ENCODE data around the gene CRELD1.
A peak's percentile ranks its signal among the peaks of the same experiment; 100 is the strongest.
"Not testable (repeated sequence)": the region's sequence is repeated elsewhere in the genome, so short reads cannot be mapped to it uniquely, and the experiment has no call there.

The CRELD1 gene

DNA sequence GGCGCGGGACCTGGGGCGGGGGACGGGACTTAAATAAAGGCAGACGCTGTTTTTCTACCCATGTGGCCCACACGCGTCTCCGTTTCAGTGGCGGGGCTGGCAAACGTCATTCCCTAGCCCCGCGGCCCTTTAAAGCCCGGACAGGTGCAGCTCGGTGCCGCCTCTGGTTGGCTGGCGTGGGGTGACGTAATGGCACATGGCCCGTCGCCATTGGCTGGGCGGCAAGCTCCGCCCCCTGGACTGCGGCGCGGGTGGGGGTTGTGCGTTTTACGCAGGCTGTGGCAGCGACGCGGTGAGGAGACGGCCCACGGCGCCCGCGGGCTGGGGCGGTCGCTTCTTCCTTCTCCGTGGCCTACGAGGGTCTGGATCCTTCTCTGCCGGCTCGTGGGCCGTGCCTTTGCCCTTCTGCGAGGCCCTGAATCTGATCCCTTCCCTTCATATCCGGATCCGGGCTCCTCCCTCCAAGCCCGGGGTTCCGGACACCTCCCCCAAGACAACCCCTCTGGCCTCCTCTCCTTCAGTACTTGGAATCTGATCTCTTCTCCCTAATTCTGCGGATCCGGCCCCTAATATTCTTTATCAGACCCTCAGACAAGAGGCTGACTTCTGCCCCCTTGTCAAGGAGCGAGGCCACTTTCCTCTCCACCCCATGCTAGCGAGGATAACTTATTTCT, at the start of gene CRELD1:
Gene CRELD1 (plus strand): TSS at position 274 of the 674 bp plus-strand sequence. CDS start 605 bp downstream, outside the sequence.
- DNase-seq (ENCODE audit: low read depth, low spot score): peak; percentile 48
- peak within 1 kb of the TSS; percentile 70 for H3K27ac ChIP-seq

DNA sequence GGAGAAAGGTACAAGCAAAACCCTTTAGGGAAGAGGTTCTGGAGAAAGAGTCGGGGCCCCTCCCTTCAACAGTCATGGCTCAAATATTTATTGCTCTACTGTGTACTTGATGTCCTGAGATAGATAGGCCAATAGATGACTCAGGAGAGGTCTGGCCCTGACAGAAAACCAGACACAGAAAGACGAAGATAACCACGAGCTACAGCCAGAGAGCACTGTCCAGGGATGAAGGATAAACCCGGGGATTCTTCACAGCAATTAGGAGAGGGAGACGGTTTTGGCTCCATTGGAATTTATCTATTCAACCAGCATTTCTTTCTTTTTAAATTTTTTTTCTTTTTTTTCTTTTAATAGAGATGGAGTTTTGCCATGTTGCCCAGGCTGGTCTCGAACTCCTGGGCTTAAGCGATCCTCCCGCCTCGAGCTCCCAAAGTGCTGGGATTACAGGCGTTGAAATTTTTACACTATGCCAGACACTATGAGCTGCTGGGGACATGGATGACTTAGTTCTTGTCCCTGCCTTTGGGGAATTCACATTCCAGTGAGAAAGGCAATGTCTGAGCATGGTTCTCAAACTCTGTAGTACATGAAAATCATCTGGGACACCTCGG, 49.0 kb upstream of the CRELD1 start:
- peak; percentile 61 for DNase-seq (ENCODE audit: low read depth, low spot score)
- H3K27ac ChIP-seq: peak overlapping the region; percentile 94

DNA sequence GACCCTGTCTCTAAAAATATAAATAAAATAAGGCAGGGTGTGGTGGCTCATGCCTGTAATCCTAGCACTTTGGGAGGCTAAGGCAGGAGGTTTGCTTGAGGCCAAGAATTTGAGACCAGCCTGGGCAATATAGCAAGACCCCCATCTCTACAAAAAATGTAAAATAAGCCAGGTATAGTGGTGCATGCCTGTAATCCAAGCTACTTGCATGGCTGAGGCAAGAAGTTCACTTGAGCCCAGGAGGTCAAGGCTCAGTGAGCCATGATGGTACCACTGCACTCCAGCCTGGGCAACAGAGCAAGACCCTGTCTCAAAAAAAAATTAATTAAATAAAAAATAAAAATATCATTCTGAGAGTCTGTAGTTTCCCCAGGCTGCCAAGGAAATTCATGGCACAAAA, 47.3 kb upstream of the CRELD1 start:
- DNase-seq (ENCODE audit: low read depth, low spot score): no peak
- H3K27ac ChIP-seq: no peak overlapping the region

DNA sequence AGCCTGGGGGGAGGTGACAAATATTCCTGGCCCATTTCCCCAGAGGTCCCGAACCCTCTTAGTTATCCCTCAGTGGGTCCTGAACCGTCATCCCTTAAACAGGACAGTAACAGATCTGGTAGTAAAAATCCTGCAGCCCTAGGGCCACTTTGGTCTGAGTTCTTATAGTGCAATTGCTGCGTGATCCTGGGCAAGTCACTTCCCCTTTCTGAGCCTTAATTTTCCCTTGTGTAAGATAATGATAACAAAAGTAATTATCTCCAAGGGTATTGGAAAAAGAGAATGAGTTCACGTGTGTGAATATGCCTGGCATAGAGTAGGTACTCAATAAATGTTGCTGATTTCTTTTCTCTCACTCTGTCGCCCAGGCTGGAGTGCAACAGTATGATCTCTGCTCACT, 46.2 kb upstream of the CRELD1 start:
- H3K27ac ChIP-seq: no peak overlapping the region
- DNase-seq (ENCODE audit: low read depth, low spot score): no peak

DNA sequence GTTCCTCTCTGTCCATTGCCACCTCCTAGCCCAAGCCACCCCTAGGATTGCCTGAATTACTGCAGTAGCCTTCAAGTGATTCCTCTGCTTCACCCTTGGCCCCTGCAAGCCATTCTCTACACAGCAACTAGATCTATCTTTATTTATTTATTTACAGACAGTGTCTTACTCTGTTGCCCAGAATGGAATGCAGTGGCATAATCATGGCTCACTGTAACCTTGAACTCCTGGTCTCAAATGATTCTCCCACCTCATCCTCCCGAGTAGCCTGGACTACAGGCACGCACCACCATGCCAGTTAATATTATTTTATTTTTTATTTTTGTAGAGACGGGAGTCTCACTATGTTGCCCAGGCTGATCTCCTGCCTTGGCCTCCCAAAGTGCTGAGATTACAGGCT, 45.1 kb upstream of the CRELD1 start:
- no peak overlapping the region for H3K27ac ChIP-seq
- no peak for DNase-seq (ENCODE audit: low read depth, low spot score)

DNA sequence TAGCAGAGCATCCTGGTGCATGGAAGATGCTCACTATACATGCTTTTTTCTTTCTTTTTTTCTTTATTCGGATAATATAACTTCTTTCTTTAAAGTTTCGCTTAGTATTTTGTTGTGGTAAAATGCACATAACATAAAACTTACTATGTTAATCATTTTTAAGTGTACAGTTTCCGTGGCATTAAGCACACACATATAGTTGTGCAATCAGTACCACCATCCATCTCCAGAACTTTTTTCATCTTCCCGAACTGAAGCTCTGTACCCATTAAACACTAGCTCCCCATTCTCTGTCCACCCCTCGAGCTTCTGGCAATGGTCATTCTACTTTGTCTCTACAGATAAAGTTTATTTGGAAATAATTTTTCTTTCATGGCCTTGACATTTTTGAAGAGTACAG, 44.2 kb upstream of the CRELD1 start:
- DNase-seq (ENCODE audit: low read depth, low spot score): no peak
- H3K27ac ChIP-seq: no peak overlapping the region

DNA sequence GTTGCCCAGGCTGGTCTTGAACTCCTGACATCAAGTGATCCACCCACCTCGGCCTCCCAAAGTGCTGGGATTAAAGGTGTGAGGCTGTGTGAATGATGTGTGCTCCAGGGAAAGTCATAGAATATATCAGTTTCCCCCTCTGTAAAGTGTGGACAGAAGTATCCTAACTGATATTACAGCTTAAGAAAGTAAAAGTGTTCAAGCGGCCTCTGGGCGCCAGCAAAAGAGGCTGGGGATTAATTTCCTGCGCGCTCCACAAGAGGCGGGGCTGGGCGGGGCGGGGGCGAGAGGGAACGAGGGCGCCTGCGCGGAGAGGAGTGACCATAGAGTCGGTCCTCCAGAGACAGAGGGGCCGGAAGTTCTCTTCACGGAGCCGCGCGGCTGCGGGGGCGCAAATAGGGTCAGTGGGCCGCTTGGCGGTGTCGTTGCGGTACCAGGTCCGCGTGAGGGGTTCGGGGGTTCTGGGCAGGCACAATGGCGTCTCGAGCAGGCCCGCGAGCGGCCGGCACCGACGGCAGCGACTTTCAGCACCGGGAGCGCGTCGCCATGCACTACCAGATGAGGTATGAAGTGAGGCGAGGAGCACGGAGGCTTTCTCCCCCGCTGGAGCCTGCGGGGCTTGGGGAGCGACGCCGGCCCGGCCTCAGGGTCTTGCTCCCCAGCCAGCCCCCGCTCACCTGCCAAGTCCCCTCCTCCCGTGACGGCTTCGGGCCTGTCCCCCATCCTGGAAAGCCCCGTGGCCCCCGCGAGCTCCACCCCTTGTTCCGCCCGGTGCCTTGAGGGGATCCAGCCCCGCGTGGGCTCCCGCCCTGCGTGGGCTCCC, 43.2 kb upstream of the CRELD1 start, which contains the start of gene JAGN1:
Gene JAGN1 (plus strand): TSS at position 362 of the 823 bp plus-strand sequence. CDS start 113 bp downstream, at position 475.
- H3K27ac ChIP-seq: peak within 1 kb of the TSS; percentile 70
- peak; percentile 41 for DNase-seq (ENCODE audit: low read depth, low spot score)

DNA sequence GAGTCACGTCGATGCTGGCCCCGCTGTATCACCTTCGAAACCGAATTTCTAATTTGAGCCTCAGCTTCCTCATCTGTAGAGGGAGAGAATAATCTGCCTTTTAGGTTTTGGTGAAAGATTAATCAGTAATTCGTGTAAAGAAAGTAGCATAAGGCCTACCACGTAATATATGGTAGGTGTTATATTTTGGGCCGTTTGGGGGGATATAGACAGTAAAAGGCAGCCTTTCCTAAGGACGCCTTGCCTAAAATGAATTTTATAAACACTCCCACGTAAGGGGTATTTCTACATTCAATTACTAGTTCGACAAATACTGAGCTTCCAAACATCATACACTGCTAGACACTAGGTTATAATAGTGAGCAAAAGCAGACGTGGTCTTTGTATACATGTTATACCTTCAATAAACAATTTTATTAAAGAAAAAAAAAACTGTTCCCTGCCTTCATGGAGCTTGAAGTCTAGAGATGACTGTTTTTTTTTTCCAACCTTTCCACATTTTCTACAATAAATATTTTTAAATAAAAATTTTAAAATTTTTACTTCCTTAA, 42.5 kb upstream of the CRELD1 start:
- DNase-seq (ENCODE audit: low read depth, low spot score): no peak
- peak overlapping the region; percentile 70 for H3K27ac ChIP-seq

GRCh38 chr3:9893739-9894138, 39.9 kb upstream of the CRELD1 start:
- no peak for DNase-seq (ENCODE audit: low read depth, low spot score)
- peak overlapping the region; percentile 78 for H3K27ac ChIP-seq

DNA sequence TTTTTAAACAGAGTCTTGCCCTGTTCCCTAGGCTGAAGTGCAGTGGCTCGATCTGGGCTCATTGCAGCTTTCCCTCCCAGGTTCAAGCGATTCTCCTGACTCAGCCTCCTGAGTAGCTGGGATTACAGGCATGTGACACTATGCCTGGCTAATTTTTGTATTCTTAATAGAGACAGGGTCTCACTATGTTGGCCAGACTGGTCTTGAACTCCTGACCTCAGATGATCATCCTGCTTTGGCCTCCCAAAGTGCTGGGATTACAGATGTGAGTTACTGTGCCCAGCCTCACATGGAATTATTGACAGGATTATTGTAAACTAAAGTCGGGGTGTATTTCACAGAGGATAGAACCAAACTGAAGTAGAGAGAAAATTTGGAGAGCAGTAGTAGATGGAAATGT, 37.9 kb upstream of the CRELD1 start:
- not testable (repeated sequence) for H3K27ac ChIP-seq; DNase-seq (ENCODE audit: low read depth, low spot score)

DNA sequence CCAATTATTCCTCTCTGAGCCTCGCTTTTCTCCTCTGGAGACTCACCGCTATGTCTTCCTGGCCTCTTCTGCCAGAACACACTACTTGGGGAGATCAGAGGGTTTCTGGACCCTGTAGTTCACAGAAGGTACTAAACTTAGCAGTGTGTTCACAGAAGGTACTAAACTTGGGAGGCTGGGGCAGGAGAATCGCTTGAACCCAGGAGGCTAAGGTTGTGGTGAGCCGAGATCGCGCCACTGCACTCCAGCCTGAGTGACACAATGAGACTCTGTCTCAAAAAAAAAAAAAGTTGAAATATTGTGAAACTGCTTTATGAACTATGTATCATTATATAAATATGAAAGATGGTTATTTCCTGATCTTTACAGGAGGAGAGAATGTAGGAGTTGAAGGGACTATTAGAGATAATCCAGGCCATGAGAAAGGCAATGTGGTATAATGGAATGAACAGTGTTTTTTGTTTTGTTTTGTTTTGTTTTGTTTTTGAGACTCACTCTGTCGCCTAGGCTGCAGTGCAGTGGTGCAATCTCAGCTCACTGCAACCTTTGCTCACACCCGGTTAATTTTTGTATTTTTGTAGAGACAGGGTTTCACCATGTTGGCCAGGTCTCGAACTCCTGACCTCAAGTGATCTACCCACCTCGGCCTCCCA, 36.8 kb upstream of the CRELD1 start:
- peak overlapping the region; percentile 66 for H3K27ac ChIP-seq
- not testable (repeated sequence) for DNase-seq (ENCODE audit: low read depth, low spot score)

DNA sequence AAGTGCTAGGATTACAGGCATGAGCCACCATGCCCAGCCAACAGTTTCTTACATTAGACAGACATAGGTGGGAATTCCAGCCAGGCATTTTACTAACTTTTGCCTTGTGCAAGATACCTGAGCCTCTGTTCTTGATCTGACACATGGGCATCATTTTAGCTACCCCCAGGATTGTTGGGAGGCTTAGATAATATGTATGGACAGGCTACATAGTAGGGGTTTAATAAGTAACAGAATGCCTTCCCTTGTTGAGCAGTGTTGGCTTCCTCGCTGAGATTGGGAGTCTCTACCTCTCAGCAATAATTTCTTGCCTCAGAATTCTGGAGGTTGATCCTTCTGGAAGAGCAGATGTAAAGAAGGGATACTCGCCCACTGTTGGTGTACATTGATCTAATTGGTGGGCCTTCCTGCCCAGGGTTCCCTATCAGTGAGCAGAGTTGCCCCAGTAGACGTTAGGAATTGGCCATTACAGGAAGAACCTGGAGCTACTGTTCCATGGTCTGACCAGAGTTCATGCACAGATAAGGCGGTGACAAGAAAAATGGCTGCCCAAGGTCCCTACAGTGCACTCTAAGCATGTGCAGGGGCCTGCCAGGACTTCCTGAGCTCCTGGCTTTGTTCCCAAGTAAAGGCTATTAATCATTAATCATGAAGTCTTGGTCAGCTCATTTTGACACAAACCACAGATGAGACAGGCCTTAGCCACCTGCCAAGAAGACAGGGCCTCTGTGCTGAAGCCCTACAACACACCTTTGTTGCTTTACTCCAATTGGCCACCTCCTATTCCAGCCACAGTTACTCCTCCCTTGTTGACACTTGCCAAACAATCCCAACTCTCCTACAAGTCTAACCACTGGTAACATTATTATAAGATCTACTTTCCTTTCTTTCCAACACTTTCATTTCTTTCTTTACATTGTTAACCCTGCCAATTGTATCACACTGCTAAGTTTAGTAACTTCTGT, 35.9 kb upstream of the CRELD1 start:
- peak; percentile 83 for DNase-seq (ENCODE audit: low read depth, low spot score)

DNA sequence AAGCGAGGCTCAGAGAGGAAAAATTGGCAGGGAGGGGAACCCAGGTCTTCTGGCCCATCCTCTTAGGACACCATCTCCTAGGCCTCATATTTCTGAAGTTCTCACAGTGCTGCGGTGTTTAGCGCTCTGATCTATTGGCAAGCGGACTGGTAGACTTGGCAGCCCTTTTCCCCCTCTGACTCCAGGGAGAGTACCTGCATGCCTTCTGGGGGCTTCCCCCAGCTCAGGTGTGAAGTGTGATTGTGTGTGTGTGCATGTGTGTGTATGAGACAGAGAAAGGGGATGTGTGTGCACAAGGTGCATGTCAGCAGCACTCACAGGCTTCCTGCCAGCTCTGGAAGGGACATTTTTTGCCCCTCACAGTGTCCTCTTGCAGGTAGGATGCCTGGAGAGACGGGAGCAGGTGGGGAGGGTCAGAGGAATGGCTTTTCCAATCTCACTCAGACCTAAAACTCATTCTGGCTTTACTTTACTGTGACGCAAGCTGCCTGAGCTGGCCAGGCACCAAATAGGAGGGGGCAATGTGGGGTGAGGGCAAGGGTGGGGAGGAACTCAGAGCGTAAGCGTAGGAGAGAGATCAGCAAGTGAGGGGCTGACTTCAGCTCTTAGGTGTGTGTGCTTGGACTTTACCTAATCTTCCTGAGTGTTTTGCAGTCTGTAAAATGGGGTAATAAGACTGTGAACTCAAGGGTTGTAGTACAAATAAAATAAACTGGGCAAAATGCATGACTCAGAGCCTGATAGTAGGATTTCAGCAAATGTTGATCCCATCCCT, 35.0 kb upstream of the CRELD1 start:
- H3K27ac ChIP-seq: peak overlapping the region; percentile 66

More for the DNA sequence above, 35.9 kb upstream of the CRELD1 start:
- H3K27ac ChIP-seq: peak overlapping the region; percentile 66

GRCh38 chr3:9899289-9899791, 34.3 kb upstream of the CRELD1 start:
- no peak for DNase-seq (ENCODE audit: low read depth, low spot score)
- no peak overlapping the region for H3K27ac ChIP-seq

More for the DNA sequence above, 35.0 kb upstream of the CRELD1 start:
- no peak for DNase-seq (ENCODE audit: low read depth, low spot score)

DNA sequence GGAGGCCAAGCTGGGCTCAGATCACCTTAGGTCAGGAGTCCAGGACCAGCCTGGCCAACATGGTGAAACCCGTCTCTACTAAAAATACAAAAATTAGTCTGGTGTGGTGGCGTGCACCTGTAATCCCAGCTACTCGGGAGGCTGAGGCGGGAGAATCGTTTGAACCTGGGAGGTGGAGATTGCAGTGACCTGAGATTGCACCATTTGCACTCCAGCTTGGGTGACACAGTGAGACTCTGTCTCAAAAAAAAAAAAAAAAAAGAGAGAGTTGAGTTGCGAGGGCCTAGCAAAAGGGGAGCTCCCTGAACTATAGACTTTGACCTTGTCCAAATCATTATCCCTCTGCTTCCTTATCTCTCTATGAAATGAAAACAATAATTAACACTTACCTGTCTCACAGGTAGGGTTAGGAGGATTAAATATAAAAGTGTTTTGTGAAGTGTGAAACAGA, 32.6 kb upstream of the CRELD1 start:
- DNase-seq (ENCODE audit: low read depth, low spot score); H3K27ac ChIP-seq: not testable (repeated sequence)

GRCh38 chr3:9901967-9902366, 31.7 kb upstream of the CRELD1 start:
- no peak for DNase-seq (ENCODE audit: low read depth, low spot score)
- no peak overlapping the region for H3K27ac ChIP-seq

GRCh38 chr3:9902372-9903237, 31.0 kb upstream of the CRELD1 start, which contains the start of gene IL17RE:
Gene IL17RE (plus strand): TSS chr3:9902848. CDS start chr3:9902933, 85 bp downstream.
- DNase-seq (ENCODE audit: low read depth, low spot score): no peak
- peak within 1 kb of the TSS; percentile 51 for H3K27ac ChIP-seq

Measured in epithelial cell of prostate (primary cell).